NAMALWA (cell line): ENCODE data around the gene CDKN1B.

Experiments
- DNase-seq: peaks from one replicate; pipeline ENCODE4 v3.0.0-alpha.2; 2015; ENCODE audit warnings: low spot score

CDKN1B gene

GRCh38 chr12:12701457-12701856 lies 15.7 kb upstream of the CDKN1B start:
- DNase-seq = no peak

- peak; percentile 84 for DNase-seq
These were observed 12.5 kb upstream of the CDKN1B start for GRCh38 chr12:12704593-12705230.

GRCh38 chr12:12705838-12706520 lies 11.2 kb upstream of the CDKN1B start:
- peak; percentile 18 for DNase-seq

- no peak for DNase-seq
These were observed 3.3 kb upstream of the CDKN1B start for GRCh38 chr12:12713932-12714275.

GRCh38 chr12:12714276-12715021 lies 2.7 kb upstream of the CDKN1B start:
- DNase-seq = peak; percentile 82

GRCh38 chr12:12715128-12715458 lies 2.1 kb upstream of the CDKN1B start:
- DNase-seq = no peak

- DNase-seq = peak; percentile 76
These were observed 1.6 kb upstream of the CDKN1B start for GRCh38 chr12:12715459-12716150.

GRCh38 chr12:12716151-12716792 lies 896 bp upstream of the CDKN1B start:
- peak; percentile 52 for DNase-seq

- DNase-seq = peak; percentile 56
These were observed 615 bp downstream of the CDKN1B start for GRCh38 chr12:12717586-12718380.

GRCh38 chr12:12718381-12718759 lies 1.2 kb downstream of the CDKN1B start:
- no peak for DNase-seq

GRCh38 chr12:12718853-12719252 lies 1.7 kb downstream of the CDKN1B start:
- DNase-seq = peak; percentile 63

- peak; percentile 63 for DNase-seq
These were observed 2.3 kb downstream of the CDKN1B start for GRCh38 chr12:12719496-12719895.

GRCh38 chr12:12720052-12720451 lies 2.9 kb downstream of the CDKN1B start:
- no peak for DNase-seq

- DNase-seq = no peak
These were observed 3.5 kb downstream of the CDKN1B start for GRCh38 chr12:12720672-12721161.

GRCh38 chr12:12721176-12721751 lies 4.1 kb downstream of the CDKN1B start:
- no peak for DNase-seq

- DNase-seq = no peak
These were observed 4.8 kb downstream of the CDKN1B start for GRCh38 chr12:12721814-12722434.

GRCh38 chr12:12722435-12723148 lies 5.4 kb downstream of the CDKN1B start:
- DNase-seq = peak; percentile 76

- DNase-seq = peak; percentile 49
These were observed 6.0 kb downstream of the CDKN1B start for GRCh38 chr12:12723149-12723680.

- peak; percentile 59 for DNase-seq
These were observed 6.7 kb downstream of the CDKN1B start for GRCh38 chr12:12723681-12724420.
